Measurements from ENCODE around the gene ELF1.

DNA sequence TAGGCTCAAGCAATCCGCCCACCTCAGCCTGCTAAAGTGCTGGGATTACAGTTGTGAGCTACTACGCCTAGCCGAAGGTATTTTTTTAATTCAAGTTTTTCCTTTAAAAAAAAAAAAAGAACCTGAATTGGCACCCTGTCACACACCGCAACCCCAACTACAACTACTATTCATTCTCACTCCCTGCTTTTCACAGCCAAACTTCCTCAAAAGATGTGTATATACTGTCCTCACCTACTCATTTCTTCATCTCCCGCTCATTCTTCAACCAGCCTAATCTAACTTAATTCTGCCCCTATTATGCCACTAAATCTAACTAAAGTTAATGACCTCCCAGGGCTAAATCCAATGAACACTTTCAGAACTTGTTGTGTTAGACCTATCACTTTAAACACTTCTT, 29.5 kb upstream of the ELF1 start:
- TF ChIP-seq, protein P1, sequence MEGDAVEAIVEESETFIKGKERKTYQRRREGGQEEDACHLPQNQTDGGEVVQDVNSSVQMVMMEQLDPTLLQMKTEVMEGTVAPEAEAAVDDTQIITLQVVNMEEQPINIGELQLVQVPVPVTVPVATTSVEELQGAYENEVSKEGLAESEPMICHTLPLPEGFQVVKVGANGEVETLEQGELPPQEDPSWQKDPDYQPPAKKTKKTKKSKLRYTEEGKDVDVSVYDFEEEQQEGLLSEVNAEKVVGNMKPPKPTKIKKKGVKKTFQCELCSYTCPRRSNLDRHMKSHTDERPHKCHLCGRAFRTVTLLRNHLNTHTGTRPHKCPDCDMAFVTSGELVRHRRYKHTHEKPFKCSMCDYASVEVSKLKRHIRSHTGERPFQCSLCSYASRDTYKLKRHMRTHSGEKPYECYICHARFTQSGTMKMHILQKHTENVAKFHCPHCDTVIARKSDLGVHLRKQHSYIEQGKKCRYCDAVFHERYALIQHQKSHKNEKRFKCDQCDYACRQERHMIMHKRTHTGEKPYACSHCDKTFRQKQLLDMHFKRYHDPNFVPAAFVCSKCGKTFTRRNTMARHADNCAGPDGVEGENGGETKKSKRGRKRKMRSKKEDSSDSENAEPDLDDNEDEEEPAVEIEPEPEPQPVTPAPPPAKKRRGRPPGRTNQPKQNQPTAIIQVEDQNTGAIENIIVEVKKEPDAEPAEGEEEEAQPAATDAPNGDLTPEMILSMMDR (IDR thresholded peaks at IDR 0.05; ENCODE audit: insufficient read depth, low read length), result no peak
- TF ChIP-seq POLR2AphosphoS5 (IDR thresholded peaks at IDR 0.05; ENCODE audit: low read depth), result no peak

Measured in HL-60 (cell line).